ENCODE results near the gene CALB2. TPM values are rescaled to one million over a fixed set of nuclear protein-coding genes. Genes with fewer than 3 reads are reported as not detected.

Gene CALB2
- total and polyA plus RNA-seq, 2 of the 13 experiments (the other 11 are each of a cell fraction or from before 2014, with no cell fraction given): 0.37 to 0.40 TPM

DNA sequence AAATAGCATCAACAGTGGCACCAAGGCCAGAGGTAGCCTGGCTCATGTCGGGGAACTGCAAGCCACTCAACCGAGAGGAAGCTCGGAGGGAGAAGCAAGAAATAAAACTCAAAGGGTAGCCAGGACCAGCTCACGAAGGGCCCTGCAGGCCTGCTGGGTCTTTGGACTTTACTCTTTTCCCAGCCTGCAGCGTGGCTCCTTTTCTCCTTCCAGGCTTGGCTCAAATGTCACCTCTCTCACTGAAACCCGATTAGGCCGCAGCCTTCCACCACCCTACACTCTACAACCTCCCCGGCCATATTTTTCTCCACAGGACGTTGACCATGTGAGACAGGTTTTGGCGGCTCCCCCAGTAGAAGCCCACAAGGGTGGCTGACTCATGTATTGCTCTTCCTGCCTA lies 38.1 kb downstream of the CALB2 start (continued):
- TF ChIP-seq, protein P1, sequence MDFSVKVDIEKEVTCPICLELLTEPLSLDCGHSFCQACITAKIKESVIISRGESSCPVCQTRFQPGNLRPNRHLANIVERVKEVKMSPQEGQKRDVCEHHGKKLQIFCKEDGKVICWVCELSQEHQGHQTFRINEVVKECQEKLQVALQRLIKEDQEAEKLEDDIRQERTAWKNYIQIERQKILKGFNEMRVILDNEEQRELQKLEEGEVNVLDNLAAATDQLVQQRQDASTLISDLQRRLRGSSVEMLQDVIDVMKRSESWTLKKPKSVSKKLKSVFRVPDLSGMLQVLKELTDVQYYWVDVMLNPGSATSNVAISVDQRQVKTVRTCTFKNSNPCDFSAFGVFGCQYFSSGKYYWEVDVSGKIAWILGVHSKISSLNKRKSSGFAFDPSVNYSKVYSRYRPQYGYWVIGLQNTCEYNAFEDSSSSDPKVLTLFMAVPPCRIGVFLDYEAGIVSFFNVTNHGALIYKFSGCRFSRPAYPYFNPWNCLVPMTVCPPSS (IDR thresholded peaks at IDR 0.05): no peak

DNA sequence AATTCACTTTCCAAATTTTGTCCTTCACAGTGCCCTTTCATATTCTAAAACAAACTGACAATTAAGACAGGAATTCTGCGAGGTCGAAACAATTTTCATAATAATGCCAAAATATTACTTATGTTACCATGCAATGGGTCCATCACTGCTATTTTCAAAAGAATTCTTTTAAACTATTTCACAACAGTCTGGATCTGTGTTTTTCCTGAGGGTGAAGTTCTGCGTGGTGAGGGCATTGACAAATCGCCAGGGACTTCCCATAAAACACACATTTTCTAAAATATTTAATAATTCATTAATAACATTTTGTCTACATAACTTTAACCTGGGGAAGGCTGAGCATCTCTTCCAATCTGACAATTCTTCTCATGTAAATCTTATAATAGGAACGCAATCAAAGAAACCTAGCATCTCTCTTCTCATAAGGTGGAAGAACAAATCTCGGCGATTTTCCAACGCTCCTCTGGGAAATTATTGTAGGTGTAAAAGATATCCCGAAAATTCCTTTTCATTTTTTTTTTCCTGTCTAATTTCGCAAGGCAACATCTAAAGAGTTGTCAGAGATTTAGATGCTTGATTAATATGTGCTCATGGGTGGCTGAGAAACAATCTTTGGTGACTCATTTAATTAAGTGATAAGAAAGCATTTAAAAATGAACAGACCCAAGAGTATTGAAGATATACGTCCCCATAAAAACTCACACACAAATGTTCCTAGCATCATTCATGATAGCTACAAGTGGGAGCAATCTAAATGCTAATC lies 41.5 kb downstream of the CALB2 start:
- Histone ChIP-seq H3K4me1 (ENCODE audit: insufficient read depth, low read length) (peaks cover 9% of the 10 kb centered on the region), H3K36me3 (replicated peaks in 1 of 2; ENCODE audit: control insufficient read depth in 1 of 2, insufficient read depth in 2 of 2, low read length in 2 of 2) (no peaks in the 10 kb centered on the region), H3K27me3 (ENCODE audit: control insufficient read depth in 1 of 2, insufficient read depth in 2 of 2, low read length in 2 of 2) (peaks cover 8 to 64% of the 10 kb centered on the region in 2 experiments), H4K20me1 (ENCODE audit: insufficient read depth, low read length) (no peaks in the 10 kb centered on the region), H3K4me2 (ENCODE audit: low read depth, low read length) (no peak overlapping the region), H3K79me2 (ENCODE audit: insufficient read depth, low read length) (no peaks in the 10 kb centered on the region), H3K27ac (ENCODE audit: extremely low read length, insufficient read depth, low read length) (no peak overlapping the region), H3K9ac (ENCODE audit: insufficient read depth, low read depth, low read length) (no peak overlapping the region), H3K4me3 (replicated peaks in 1 of 3; ENCODE audit: insufficient read depth in 1 of 3, low read depth in 2 of 3, low read length in 3 of 3) (no peak overlapping the region), H3K9me3 (ENCODE audit: low read length) (no peaks in the 10 kb centered on the region), H2AFZ (ENCODE audit: low read length) (no peak overlapping the region)
- ChIA-PET POLR2A (no interaction called here), CTCF (ENCODE audit: low intra/inter-chr PET ratio, low total read pairs) (no interaction called here)
- DNase-seq (ENCODE audit: low spot score): no peak
- FAIRE-seq: no peak
- intact Hi-C loops (cut with micrococcal nuclease; ENCODE audit: unreplicated experiment): no loop called here
- ATAC-seq: no peak
- BruUV-seq (replicated peaks): no TSS peak
- TF ChIP-seq TOPORS (CRISPR knock-in tag; IDR thresholded peaks at IDR 0.05) (no peak), CEBPB (IDR thresholded peaks at IDR 0.05; ENCODE audit: borderline replicate concordance, low read depth, low read length) (peak; percentile 51; the same call in 1 of the 2 replicates)
- in situ Hi-C loops (cut with HindIII; ENCODE audit: extremely low pct_ligation_motif_present, low pct_unique_long_range_greater_than_20kb): no loop called here
- WGBS (ENCODE audit: low lambda C conversion rate): 36% methylated on average over 11 of the region's 11 CpGs

GRCh38 chr16:71402007-71402406 lies 43.5 kb downstream of the CALB2 start:
- Histone ChIP-seq H2AFZ (ENCODE audit: low read length) (no peak overlapping the region), H4K20me1 (ENCODE audit: insufficient read depth, low read length) (no peaks in the 10 kb centered on the region), H3K9ac (ENCODE audit: insufficient read depth, low read depth, low read length) (no peak overlapping the region), H3K9me3 (ENCODE audit: low read length) (no peaks in the 10 kb centered on the region), H3K36me3 (replicated peaks in 1 of 2; ENCODE audit: control insufficient read depth in 1 of 2, insufficient read depth in 2 of 2, low read length in 2 of 2) (no peaks in the 10 kb centered on the region), H3K27me3 (ENCODE audit: control insufficient read depth in 1 of 2, insufficient read depth in 2 of 2, low read length in 2 of 2) (peaks cover 8 to 70% of the 10 kb centered on the region in 2 experiments), H3K79me2 (ENCODE audit: insufficient read depth, low read length) (no peaks in the 10 kb centered on the region), H3K4me3 (replicated peaks in 1 of 3; ENCODE audit: insufficient read depth in 1 of 3, low read depth in 2 of 3, low read length in 3 of 3) (no peak overlapping the region), H3K4me1 (ENCODE audit: insufficient read depth, low read length) (peaks cover under 1% of the 10 kb centered on the region; the same call in 1 of the 2 replicates), H3K4me2 (ENCODE audit: low read depth, low read length) (no peak overlapping the region), H3K27ac (ENCODE audit: extremely low read length, insufficient read depth, low read length) (no peak overlapping the region)
- intact Hi-C loops (cut with micrococcal nuclease; ENCODE audit: unreplicated experiment): no loop called here
- DNase-seq (ENCODE audit: low spot score) (no peak), ATAC-seq (no peak), FAIRE-seq (no peak)
- CTCF ChIA-PET (ENCODE audit: low intra/inter-chr PET ratio, low total read pairs): no interaction called here
- POLR2A ChIA-PET: no interaction called here
- TF ChIP-seq, protein P2, sequence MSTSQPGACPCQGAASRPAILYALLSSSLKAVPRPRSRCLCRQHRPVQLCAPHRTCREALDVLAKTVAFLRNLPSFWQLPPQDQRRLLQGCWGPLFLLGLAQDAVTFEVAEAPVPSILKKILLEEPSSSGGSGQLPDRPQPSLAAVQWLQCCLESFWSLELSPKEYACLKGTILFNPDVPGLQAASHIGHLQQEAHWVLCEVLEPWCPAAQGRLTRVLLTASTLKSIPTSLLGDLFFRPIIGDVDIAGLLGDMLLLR (CRISPR knock-in tag; IDR thresholded peaks at IDR 0.05): no peak
- TF ChIP-seq ZNF337 (CRISPR knock-in tag; IDR thresholded peaks at IDR 0.05; ENCODE audit: borderline replicate concordance, low read depth): no peak
- no peak for TF ChIP-seq ZNF646 (CRISPR knock-in tag; IDR thresholded peaks at IDR 0.05)
- in situ Hi-C loops (cut with HindIII; ENCODE audit: extremely low pct_ligation_motif_present, low pct_unique_long_range_greater_than_20kb): no loop called here
- 20% methylated on average over 6 of the region's 6 CpGs for WGBS (ENCODE audit: low lambda C conversion rate)
- no TSS peak for BruUV-seq (replicated peaks)
